NCI-H226 (cell line): ENCODE measurements around the gene E2F4.

ENCODE experiments used
- DNase-seq: peaks from one replicate; pipeline ENCODE4 v3.0.0-alpha.2; 2015

The E2F4 gene

GRCh38 chr16:67191995-67192681 lies at the start of gene E2F4:
TSS of gene E2F4 (plus strand) at chr16:67192155. CDS start at chr16:67192228, 73 bp downstream.
- peak; percentile 89 for DNase-seq

- no peak for DNase-seq
Measured at GRCh38 chr16:67142342-67142741, 49.6 kb upstream of the E2F4 start.

- no peak for DNase-seq
Measured at GRCh38 chr16:67144943-67145342, 47.0 kb upstream of the E2F4 start.

DNA sequence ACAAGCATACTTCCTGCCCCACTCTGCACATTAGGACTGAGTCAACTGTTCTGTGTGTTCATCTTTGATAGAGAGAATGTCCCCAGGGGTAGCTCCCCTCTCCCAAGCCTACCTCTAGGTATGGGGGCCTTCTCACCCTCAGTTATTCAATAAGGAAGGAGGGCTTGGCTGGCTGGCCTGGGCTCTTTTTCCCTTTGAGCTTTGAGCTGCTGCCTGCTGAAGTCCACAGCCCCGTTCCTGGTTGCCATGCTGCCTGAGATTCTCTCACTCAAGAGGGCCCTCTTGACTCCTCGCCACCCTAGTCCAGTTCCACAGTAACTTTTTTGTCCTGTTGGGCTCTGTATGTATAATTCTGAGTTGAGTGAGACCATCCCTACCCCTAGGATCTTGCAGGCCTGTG lies 46.2 kb upstream of the E2F4 start:
- DNase-seq: no peak

- DNase-seq: no peak
Measured at GRCh38 chr16:67146523-67147357, 45.2 kb upstream of the E2F4 start.

- no peak for DNase-seq
Measured at GRCh38 chr16:67147437-67148140, 44.4 kb upstream of the E2F4 start.

DNA sequence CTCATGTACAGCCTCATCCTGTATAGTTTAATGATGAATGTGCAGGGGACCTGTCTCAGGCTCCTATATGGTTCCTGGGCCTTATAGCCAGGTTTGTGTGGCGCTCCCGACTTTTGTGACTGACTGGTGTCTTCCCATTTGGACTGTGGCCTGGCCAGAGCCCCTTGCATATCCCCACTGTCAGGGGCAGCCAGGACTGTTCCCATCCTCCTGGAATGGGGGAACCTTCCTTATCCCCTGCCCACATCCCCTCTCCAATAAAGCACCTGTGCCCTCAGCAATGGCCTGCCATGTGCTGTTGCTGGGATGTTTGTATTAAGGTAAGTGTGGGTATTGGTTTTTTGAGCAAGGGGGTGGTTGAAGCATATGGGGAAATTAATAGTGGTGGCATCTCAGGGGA lies 43.7 kb upstream of the E2F4 start:
- DNase-seq: no peak

GRCh38 chr16:67148656-67149275 lies 43.2 kb upstream of the E2F4 start:
- DNase-seq: no peak

DNA sequence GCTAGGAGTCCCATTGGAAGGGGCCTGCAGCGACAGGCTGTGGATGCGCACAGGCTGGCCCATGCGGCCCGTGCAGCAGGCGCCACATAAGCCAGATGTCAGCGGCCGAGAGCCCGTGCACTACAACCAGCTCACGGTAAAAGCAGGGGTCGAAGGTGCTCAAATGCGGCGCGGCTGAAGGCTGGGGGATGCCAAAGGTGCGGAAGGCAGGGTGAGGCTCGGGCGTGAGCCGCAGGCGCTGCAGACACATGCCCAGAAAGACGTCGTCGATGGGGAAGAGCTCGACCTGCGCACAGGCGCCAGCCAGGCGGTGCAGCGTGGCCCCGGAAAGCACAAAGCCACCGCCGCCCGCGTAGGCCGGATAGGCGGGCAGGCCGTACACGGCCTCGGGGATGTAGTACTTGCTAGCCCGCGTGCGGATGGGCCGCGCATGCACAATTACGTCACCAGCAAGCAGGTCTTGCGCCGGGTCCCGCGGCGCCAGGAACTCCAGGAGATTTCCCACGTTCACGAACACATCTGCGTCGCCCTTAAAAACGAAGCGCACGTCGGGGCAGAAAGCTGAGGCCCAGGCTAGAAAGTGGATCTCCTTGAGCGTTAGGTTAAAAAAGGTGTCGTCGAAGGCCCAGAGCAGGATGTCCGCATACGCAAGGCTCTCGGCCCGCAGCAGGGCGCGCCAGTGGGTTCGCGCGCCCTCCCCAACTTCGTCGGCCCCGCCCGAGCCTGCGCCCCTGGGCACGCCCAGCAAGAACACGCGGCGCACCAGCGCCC lies 42.5 kb upstream of the E2F4 start:
- no peak for DNase-seq

DNA sequence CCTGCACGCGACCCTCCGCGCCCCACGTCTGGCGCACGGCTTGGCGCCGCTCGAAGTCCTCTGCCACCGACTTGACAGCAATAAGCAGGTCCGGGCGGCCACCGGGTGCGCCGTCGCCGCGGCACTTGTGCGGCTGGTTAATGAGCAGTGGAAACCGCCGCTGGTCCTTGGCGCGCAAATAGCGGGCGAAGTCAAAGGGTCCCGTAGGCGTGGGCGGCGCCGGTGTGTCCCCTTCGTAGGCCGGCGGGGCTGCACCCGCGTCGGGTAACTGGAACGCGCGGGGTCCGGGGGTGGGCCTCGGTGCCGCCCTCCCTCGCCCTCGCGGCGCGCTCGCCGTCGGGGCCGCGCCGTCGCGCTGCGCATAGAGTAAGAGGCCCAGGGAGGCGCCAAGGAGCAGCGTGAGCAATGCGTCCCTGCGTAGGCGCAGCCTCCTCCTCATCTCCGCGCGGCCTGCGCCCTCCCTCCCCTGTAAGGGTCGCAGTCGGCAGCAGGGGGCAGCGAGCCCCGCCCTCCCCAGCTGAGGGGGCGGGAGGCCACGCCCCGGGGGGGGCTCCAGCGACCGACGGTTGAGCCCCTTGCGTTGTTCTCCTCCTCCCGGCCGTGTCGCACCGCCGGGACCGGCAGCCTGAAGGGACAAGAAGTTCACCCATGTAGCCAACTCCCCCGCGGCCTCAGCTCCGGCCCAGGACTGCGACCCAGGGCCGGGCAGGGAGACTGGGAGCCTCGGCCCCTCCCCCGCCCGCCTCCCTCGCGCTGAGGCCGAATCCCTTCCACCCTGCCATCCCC lies 41.7 kb upstream of the E2F4 start:
- no peak for DNase-seq

DNA sequence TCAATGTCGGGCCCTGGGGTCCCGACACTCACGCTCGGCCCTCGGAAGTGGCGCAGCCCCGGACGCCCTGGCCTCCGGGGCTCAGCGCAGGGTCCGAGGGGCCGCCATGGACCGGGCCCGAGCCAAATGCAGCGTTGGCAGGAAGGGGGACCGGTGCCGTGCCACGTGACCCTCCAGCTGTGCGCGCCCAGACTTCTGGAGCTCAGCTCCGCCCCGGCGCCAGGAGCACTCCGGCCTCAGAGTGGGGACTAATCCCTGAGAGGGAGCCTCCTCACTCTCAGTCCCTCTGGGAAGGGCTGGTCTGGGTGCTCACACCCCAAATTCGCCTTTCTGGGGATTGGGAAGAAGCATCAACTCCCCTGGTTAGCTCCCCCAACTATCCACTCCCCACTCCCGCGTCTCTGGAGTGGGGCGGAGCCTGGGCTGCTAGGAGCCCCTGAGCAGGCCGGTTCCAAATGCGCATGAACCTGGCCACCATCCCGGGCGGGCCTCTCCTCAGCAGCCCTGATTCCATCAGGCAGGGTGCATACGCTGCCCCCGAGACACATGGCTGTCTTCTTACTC lies 41.0 kb upstream of the E2F4 start, which contains the start of gene B3GNT9:
Gene B3GNT9, minus strand, starts transcription at position 166 of the 564 bp plus-strand sequence. CDS start 513 bp downstream, outside the sequence.
- peak; percentile 78 for DNase-seq

DNA sequence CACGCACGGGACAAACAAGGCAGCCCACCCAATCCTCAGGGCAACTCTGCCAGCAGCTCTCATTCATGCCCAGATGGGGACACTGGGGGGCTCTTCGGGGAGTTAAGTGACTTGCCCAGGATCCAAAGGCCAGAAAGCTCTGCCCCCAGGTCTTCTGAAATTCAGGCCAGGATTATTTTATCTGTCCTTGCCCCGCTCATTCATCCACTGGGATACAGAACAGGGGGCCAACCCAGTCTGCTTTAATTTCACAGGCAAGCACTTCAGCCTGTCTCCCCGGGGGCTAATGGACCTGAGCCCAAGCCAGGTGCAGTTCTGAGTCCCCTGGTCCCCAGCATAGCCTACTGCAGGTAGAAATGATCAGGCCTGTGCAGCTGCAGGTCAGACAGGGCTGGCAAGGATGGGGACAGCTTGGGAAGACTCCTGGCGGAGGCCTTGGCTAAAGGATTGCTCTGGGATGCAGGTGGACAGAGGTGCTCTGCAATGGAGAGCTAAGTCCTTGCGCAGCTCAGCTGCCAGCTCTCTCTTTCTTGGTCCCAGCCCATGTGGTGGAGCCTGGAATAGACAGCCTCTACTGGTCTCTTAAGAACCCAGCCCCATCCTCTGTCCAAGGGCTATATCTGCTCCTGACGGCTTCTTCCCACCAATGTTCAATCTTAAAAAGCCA lies 40.4 kb upstream of the E2F4 start:
- no peak for DNase-seq

GRCh38 chr16:67154578-67155294 lies 37.2 kb upstream of the E2F4 start:
- DNase-seq: no peak

GRCh38 chr16:67155295-67156142 lies 36.4 kb upstream of the E2F4 start:
- peak; percentile 51 for DNase-seq

- DNase-seq: no peak
Measured at GRCh38 chr16:67156143-67156844, 35.7 kb upstream of the E2F4 start.

- DNase-seq: no peak
Measured at GRCh38 chr16:67157106-67157748, 34.7 kb upstream of the E2F4 start.

GRCh38 chr16:67157892-67158635 lies 33.9 kb upstream of the E2F4 start:
- DNase-seq: no peak
